HG02610 (cell line): ENCODE data around the gene XYLT2.
"Not testable (repeated sequence)": the region's sequence is repeated elsewhere in the genome, so short reads cannot be mapped to it uniquely, and the experiment has no call there.

Experiments used
- ATAC-seq: cut with Tn5 transposase; IDR thresholded peaks from one replicate; pipeline ENCODE4 v1.9.1; 2021; ENCODE audit warnings: mild to moderate bottlenecking, moderate library complexity; ENCODE audit not compliant: unreplicated experiment

The XYLT2 gene

DNA sequence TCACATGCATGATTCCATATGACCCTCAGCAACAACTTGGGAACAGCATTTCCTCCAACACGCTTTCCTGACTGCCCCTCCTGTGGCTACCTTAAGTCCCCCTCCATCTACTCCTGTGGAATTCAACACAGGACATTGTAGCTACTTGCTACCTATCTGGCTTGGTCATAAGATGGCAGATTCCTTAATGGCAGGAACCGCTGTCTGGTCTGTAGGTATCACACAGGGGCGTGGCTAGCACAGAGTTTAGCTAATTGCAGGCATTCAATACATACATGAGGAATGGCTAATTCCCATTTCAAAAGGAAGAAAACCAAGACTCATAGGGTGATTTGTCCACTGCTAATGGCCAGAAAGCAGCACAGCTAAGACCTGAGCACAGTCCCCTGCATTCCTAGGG, 42.8 kb downstream of the XYLT2 start:
- ATAC-seq: no peak

DNA sequence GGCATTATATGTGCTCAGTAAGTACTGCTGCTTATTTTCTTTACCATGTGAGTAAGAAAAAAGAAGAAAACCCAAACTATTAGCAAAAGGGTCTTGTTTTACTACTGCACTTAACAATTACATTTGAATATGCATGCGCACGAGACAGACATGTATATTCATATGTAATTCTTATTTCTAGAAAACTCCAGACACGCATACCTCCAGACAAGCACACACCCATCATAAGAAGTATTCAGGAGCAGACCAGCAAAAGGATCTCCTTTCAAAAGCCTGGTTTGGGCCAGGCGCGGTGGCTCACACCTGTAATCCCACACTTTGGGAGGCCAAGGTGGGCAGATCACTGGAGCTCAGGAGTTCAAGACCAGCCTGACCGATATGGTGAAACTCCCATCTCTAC, 43.6 kb downstream of the XYLT2 start:
- ATAC-seq: no peak

DNA sequence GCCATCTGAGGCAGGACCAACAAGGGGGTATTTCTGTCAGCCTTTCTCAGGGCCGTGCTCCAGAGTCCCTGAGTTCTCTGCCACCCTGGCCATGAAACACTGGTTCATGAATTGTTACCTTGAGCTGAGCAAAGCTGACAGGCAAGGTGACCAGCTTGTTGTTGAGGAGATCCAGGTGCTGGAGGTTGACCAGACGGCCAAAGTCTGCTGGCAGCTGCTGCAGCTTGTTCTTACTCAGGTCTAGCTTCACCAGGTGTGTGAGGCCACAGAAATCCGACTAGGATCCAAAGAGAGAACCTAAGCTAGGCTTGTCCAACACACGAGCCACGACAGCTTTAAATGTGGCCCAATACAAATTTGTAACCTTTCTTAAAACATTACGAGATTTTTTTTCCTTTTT, 46.7 kb downstream of the XYLT2 start:
- no peak for ATAC-seq

- ATAC-seq: no peak
These were observed 47.8 kb downstream of the XYLT2 start for GRCh38 chr17:50393700-50394099.

GRCh38 chr17:50394711-50395110, 48.8 kb downstream of the XYLT2 start:
- ATAC-seq: no peak

GRCh38 chr17:50396261-50397110, 50.6 kb downstream of the XYLT2 start:
- ATAC-seq: peak; percentile 26

GRCh38 chr17:50397111-50397918, 51.4 kb downstream of the XYLT2 start, which contains the start of gene LRRC59:
Gene LRRC59, minus strand, starts transcription at chr17:50397523. Its CDS starts 206 bp downstream, at chr17:50397317.
- ATAC-seq: peak; percentile 95

GRCh38 chr17:50397919-50398285, 52.0 kb downstream of the XYLT2 start:
- no peak for ATAC-seq

DNA sequence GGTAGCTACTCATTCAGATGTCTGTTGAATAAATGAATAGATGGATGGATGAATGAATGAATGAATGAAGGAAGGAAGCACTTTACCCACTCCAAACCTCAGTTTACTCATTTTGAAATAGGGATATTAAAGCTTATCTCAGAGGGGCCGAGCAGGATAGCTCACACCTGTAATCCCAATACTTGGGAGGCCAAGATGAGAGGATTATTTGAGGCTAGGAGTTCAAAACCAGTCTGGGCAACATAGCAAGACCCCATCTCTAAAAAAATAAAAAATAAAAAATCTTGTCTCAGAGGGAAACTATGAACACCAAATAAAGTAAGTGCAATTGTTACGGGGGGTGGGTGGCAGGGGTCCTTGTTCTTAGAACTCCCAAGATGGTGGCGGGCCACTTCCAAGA, 52.7 kb downstream of the XYLT2 start:
- ATAC-seq: not testable (repeated sequence)

- ATAC-seq: not testable (repeated sequence)
These were observed 53.7 kb downstream of the XYLT2 start for GRCh38 chr17:50399591-50399990.

DNA sequence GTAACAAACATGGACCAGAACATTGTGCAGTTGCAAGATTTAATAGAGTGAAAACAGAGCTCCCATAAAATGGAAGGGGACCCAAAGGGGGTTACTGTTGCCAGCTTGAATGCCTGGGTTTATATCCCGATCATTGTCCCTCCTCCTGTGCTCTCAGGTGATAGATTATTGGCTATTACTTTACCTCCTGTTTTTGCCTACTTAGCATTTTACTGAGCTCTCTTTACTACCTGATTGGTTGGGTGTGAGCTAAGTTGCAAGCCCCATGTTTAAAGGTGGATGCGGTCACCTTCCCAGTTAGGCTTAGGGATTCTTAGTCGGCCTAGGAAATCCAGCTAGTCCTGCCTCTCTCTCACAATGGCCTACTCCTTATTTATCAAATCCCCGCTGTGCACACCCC, 59.4 kb downstream of the XYLT2 start:
- ATAC-seq: not testable (repeated sequence)

DNA sequence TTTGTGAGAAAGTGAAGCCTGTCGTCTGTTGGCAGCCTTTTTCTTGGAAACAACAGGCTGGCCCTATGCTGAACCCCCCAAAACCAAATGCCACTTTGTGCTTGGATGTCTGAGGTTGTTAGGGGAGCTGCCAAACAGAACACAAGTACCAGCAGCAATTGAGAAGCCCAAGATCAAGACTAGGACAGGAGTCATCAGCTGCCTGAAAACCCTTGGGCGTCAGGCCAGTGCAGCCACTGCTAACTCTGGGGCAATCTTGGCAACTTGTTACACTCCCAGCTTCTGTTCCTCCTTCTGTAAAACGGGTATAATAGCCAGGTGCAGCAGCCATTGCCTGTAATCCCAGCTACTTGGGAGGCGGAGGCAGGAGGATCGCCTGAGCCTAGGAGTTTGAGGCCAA, 60.7 kb downstream of the XYLT2 start:
- ATAC-seq: no peak

DNA sequence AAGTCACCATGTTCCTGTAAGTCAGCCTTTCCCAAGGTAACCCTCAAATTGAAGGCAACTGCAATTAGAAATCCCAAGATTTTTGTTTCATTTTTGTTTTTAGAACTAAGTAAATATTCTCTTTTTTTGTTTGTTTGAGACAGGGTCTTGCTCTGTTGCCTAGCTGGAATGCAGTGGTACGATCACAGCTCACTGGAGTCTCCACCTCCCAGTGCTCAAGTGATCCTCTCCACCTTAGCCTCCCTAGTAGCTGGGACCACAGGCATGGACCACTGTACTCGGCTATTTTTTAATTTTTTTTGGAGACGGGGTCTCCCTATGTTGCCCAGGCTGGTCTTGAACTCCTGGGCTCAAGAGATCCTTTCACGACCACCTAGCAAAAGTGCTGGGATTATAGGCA, 62.0 kb downstream of the XYLT2 start:
- ATAC-seq: no peak
